Neuron (in vitro differentiated cells): ENCODE data around the gene LUZP1.

ENCODE experiments used
- H2AFZ ChIP-seq: one replicate; pipeline ENCODE4 v1.6.1; 2013; ENCODE audit warnings: low read depth, mild to moderate bottlenecking, inconsistent platforms, low read length, moderate library complexity
- H3K27me3 ChIP-seq: one replicate; pipeline ENCODE4 v1.6.1; 2013; ENCODE audit warnings: low read length; ENCODE audit not compliant: insufficient read depth
- H3K36me3 ChIP-seq: one replicate; pipeline ENCODE4 v1.6.1; 2013; ENCODE audit warnings: low read length; ENCODE audit not compliant: insufficient read depth
- H3K4me1 ChIP-seq: one replicate; pipeline ENCODE4 v1.6.1; 2013; ENCODE audit warnings: low read length; ENCODE audit not compliant: insufficient read depth
- H3K4me3 ChIP-seq: 2 replicates; pipeline ENCODE4 v1.5.1; 2013; ENCODE audit warnings: mild to moderate bottlenecking, low read length, moderate library complexity
- H3K9me3 ChIP-seq: one replicate; pipeline ENCODE4 v1.6.1; 2013; ENCODE audit warnings: low read length

The LUZP1 gene

DNA sequence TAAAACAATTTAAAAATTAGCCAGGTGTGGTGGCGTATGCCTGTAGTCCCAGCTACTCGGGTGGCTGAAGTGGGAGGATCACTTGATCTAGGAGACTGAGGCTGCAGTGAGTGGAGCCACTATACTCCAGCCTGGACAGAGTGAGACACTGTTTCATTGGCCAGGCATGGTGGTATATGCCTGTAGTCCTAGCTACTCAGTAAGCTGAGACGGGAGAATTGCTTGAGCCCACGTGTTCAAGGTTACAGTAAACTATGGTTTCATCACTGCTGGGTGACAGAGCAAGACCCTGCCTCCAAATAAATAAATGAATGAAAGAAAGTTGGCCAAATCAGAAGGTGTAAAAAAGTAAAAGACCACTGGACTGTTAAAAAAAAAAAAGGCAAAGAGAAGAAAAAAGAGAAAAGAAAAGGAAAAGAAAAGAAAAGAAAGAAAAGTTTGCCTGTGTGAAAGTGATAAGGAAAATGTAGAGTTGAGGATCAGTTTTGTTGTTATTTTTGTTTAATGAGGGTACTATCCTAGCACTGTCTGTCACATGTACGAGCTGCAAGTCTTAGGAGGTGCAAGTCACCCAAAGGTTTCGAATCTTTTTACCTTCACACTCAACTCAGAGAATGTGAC, 52.3 kb downstream of the LUZP1 start:
- H3K9me3 ChIP-seq: no peaks in the 10 kb centered on the region
- no peak overlapping the region for H2AFZ ChIP-seq
- H3K4me1 ChIP-seq: peaks cover 20% of the 10 kb centered on the region
- H3K36me3 ChIP-seq: no peaks in the 10 kb centered on the region
- no peaks in the 10 kb centered on the region for H3K27me3 ChIP-seq
- H3K4me3 ChIP-seq: no peak overlapping the region

DNA sequence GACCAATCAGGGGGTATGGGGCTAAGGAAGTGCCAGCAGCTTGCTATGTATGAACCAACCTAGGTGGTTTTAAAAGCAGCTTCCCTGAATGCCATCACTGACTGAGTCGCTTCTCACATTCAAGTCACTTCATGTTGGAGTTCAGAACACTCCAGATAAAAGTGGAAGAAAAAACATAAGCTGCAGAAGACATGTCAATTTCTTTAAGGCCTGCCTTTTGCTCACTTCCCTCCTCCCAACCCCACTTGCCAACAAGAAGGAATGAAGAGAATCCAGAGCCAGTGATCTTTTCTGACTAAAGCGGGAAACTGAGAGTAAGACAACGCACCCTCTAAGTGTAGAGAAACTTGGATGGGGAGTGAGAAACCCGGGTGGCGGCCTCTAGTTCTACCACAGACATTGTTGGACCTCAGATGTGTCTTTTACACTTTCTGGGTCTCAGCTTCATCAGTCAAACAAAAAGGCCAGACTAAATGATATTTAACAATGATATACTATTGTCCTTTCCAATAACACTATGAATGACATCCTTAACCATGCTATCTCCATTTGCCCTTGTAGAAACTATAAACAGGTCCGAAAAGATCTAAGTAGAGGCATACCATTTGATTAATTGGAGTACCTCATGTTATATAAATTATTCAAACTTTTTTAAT, 54.1 kb downstream of the LUZP1 start:
- no peak overlapping the region for H2AFZ ChIP-seq
- peaks cover 20% of the 10 kb centered on the region for H3K4me1 ChIP-seq
- H3K9me3 ChIP-seq: no peaks in the 10 kb centered on the region
- no peak overlapping the region for H3K4me3 ChIP-seq
- no peaks in the 10 kb centered on the region for H3K36me3 ChIP-seq
- H3K27me3 ChIP-seq: no peaks in the 10 kb centered on the region

DNA sequence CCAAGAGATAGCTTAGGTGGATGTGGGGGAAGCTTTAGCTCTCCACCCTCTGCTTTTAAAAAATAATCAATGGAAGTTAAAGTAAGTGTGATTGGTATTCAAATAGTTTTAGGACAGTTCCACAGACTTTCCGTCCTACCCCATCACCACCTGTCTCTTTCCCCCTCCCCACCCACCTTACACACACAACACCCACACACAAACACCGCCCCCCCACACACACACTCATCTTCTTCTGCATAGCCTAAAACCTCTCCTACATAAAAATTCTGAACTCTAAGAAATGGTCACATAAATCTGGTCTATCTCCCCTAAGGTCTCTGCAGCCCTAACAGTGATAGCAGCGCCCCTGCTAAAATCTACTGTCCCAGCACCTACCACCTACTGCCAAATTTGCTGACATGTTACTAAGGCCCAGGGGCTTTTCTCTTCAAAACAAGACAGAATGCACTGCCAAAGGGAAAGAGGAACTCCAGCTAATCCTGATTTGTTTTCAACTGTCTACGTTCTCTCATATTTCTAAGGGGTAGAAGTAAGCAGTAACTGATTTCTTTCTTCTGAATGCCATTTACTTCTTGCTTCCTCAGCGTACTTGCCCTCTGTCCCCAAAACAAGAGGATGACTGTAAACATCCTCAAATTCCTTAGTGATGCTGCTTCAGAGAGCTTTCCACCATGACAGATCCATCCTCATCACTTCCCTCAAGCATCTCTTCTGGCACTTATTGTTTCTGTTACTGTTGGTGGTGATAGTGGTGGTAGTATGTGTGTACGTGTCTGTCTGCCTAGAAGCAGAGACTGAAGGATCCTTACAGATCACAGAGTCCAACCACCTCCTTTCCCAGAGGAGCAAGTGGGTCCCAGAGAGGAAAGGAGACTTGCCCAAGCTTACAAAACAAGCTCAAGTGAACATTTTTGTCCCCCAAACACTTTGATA, 56.8 kb downstream of the LUZP1 start:
- Histone ChIP-seq H3K4me1 (peaks cover 13% of the 10 kb centered on the region), H3K36me3 (peaks cover 18% of the 10 kb centered on the region), H3K4me3 (no peak overlapping the region), H2AFZ (no peak overlapping the region), H3K9me3 (no peaks in the 10 kb centered on the region), H3K27me3 (no peaks in the 10 kb centered on the region)

DNA sequence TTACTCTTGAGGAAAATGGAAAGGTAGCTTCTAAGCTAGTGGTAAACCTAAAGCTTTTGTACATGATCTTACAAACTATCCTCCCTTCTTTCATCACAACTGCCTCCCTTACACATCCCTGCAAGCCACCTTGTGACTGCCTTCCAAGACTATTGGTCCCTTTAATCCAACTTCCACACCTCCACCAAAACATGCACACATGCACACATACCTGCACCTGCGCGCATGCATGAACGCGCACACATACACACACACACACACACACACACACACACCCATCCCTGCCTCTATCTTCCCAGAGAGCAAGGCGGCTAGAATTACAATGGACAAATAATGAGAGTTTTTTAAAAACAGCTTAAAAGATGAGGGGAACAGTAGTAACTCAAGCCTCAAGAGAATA, 58.3 kb downstream of the LUZP1 start:
- H3K4me3 ChIP-seq: no peak overlapping the region
- H3K27me3 ChIP-seq: no peaks in the 10 kb centered on the region
- no peaks in the 10 kb centered on the region for H3K9me3 ChIP-seq

DNA sequence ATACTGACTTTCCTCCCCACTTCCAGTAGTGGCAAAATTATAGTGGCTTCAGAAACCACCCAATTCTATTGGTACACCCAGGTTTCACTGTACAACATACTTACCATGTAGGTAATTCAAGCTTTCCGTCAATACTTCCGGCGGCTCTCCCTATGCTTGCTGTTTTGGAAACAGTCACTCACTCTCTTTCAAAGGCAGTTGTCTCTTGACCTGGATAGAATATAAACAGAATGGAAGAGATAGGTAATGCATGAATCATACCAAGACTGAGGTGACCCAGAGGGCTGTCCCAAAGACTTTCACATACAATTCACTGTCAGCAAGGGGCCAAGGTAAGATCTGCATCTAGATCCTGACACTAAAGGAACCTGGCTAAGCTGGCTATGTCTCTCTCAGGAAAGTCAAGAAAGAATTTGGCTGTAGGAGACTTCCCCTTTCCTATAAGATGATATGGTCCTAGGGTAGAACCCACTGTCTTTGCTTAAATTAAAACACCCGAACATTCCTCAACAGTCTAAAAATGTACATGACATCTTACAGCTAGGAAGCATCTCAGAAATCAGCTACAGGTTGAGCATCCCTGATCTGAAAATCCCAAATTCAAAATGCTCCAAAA, 59.6 kb downstream of the LUZP1 start:
- Histone ChIP-seq H3K36me3 (peaks cover 29% of the 10 kb centered on the region), H3K4me3 (no peak overlapping the region), H3K4me1 (no peaks in the 10 kb centered on the region), H2AFZ (no peak overlapping the region), H3K9me3 (no peaks in the 10 kb centered on the region), H3K27me3 (no peaks in the 10 kb centered on the region)

More for the DNA sequence above, 58.3 kb downstream of the LUZP1 start:
- Histone ChIP-seq H3K36me3 (peaks cover 27% of the 10 kb centered on the region), H2AFZ (no peak overlapping the region), H3K4me1 (peaks cover 8% of the 10 kb centered on the region)

DNA sequence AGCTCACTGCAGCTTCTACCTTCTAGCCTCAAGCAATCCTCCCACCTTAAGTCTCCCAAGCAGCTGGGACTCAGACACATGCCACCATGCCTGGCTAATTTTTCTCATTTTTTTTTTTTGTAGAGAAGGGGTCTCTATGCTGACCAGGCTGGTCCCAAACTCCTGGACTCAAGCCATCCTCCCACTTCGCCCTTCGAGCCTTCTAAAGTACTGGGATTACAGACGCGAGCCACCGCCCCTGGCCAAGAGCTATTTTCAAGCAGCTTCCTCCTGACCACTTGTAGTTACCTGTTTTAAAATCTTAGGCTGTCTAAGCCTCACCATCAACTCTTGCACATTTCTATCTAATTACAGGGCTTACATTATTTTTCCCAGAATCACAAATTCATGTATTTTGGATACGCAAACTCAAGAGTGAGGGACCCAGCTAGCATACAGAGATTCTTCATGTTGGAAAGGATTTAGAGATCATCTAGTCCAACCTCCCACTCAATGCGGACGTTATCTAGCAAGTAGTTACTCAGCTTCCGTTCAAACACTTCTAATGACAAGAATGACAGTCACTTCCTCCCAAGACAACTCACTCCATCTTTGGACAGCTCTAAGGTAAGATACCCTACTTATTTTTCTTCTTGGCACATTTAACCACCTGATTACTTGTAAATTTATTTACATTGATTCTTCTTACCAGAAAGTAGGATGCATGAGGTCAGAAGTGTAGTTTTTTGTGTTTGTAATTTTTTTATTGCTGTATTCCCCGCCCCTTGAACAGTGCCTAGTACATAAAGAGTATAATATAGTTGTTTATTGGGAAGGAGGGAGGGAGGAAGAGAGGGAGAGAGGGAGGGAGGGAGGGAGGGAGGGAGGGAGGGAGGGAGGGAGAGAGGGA, 65.4 kb downstream of the LUZP1 start:
- peaks cover 20% of the 10 kb centered on the region for H3K4me1 ChIP-seq

DNA sequence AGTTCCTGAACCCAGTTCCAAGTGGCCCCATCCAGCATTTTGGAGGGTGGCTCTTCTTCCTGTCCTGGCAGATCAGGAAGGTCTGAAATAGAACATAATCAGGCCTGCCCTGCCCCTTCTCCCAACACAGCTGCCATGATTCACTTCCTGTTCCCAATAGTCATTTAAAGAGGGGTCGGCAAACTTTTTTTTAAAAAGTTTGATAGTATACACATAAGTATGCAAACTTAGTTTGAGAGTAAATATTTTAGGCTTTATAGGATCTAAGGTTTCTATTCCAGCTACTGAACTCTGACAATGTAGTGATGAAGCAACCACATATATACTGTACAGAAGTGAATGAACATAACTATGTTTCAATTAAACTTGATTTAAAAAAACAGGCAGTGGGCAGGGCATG, 66.4 kb downstream of the LUZP1 start:
- peaks cover 16% of the 10 kb centered on the region for H3K36me3 ChIP-seq
- no peak overlapping the region for H2AFZ ChIP-seq
- no peak overlapping the region for H3K4me3 ChIP-seq
- H3K4me1 ChIP-seq: peaks cover 20% of the 10 kb centered on the region
- no peaks in the 10 kb centered on the region for H3K9me3 ChIP-seq
- H3K27me3 ChIP-seq: no peaks in the 10 kb centered on the region

More for the DNA sequence above, 65.4 kb downstream of the LUZP1 start:
- Histone ChIP-seq H3K4me3 (no peak overlapping the region), H3K36me3 (peaks cover 19% of the 10 kb centered on the region), H2AFZ (no peak overlapping the region), H3K9me3 (no peaks in the 10 kb centered on the region), H3K27me3 (no peaks in the 10 kb centered on the region)

DNA sequence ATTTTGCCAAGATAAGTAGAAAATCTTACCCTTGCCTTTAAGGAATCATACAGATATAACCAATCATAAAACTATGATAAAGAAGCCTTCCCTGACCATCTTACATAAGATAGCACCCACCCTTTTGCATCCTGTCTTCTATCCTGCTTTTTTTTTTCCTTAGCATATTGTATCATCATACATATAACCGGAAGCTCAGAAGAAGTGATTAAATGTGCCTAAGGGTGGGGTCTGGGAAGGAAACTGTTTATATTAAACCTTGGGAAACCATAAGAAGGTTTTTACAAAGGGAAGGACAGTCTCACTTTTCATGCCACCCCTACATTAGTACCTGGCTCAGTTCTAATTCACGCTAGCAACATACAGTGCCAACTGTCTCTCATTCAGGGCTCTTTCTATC, 66.8 kb downstream of the LUZP1 start:
- no peaks in the 10 kb centered on the region for H3K27me3 ChIP-seq
- peaks cover 20% of the 10 kb centered on the region for H3K4me1 ChIP-seq
- no peak overlapping the region for H2AFZ ChIP-seq
- H3K36me3 ChIP-seq: peaks cover 16% of the 10 kb centered on the region
- no peaks in the 10 kb centered on the region for H3K9me3 ChIP-seq
- H3K4me3 ChIP-seq: no peak overlapping the region

DNA sequence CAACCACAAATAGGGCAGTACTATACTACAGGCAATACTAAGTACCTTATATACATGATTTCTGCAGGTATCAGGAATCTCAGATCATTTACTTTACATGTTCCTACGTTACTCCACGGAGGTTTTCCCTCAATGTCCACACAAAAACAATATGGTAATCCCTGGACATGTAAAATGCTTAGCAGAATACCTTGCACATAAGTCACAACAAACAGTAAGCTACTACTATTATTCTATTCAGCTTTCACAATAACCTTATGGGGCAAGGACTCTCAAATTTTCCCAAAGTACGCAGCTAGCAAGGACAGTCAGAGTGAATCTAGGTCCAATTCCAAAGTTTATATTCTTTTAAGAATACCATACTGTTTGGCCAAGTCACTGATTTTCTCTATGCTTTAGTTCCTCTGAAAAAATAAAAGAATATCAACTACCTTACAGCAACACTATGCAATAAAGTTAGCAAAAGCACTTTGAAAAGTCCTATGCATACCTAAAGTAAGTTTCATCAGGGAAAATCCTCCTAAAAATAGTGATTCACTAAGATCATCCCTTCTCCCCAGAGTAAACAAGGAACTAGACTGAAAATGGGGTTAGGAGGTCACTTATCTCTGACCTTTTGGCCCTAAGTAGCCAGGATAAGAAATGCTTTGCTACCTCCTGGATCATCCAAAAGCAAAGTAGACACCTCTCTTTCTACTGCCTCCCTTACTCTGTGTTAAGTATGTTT, 67.4 kb downstream of the LUZP1 start:
- H2AFZ ChIP-seq: no peak overlapping the region
- H3K9me3 ChIP-seq: no peaks in the 10 kb centered on the region
- H3K4me3 ChIP-seq: no peak overlapping the region
- H3K4me1 ChIP-seq: peaks cover 20% of the 10 kb centered on the region
- no peaks in the 10 kb centered on the region for H3K27me3 ChIP-seq
- H3K36me3 ChIP-seq: peaks cover 13% of the 10 kb centered on the region

DNA sequence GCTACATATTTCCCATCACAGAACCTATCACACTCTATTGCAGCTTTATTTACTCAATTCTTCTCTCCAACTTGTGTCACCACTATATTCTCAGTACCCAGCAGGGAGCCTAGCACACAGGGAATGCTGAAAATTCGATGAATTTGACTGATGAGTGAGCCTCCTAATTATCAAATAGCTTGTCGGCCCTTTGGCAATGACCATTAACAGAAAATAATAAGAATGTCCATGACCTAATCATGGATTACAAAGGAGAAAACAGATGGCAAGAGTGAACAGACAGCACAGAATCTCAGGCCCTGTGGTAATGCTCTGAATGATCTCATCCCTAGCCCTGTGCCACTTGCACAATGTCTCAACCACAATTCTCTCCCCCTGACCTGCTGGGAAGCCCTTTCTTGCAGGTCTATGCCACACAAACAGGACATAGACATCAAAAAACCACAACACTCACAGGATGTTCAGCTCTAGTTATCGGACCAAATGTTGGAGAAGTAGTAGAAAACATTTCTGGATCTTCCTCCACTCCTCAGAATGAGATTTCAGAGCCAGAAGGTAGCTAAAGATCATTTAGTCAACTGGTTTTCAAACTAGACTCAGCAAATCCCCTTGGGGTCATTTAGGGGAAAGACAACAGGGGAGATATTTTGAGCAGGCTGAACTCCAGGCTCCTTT, 68.4 kb downstream of the LUZP1 start:
- no peaks in the 10 kb centered on the region for H3K27me3 ChIP-seq
- H3K9me3 ChIP-seq: no peaks in the 10 kb centered on the region
- H3K36me3 ChIP-seq: peaks cover 9% of the 10 kb centered on the region
- H2AFZ ChIP-seq: no peak overlapping the region
- H3K4me1 ChIP-seq: peaks cover 20% of the 10 kb centered on the region
- no peak overlapping the region for H3K4me3 ChIP-seq

DNA sequence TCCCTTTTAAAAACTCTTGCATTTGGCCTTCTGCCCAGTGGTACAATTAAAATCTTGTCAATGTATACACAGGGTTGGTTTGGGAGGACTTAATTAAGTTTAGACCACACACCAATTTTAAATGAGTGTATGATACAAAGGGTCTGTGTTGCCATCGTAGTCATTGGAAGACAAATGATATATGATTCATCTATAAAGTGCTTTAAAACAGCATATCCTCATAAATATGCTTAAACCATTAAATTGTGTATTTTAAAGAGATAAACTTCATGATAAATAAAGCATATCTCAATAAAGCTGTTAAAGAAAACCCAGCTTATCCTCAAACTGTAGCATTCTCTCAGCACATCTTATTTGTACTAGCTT, 69.5 kb downstream of the LUZP1 start:
- Histone ChIP-seq H3K4me3 (no peak overlapping the region), H3K9me3 (no peaks in the 10 kb centered on the region), H3K36me3 (peaks cover 15% of the 10 kb centered on the region), H3K4me1 (peaks cover 20% of the 10 kb centered on the region), H2AFZ (no peak overlapping the region), H3K27me3 (no peaks in the 10 kb centered on the region)
